Measurements from ENCODE around the gene RAD51B. TPM values are rescaled to one million over a fixed set of nuclear protein-coding genes. Genes with fewer than 3 reads are reported as not detected.

Gene RAD51B
- polyA plus RNA-seq, 1 donor (not counting 4 experiments of a cell fraction or from before 2014, with no cell fraction given) = 13.3 TPM

GRCh38 chr14:68571928-68572525 is 752.4 kb downstream of the RAD51B start:
- Histone ChIP-seq H3K4me2 (ENCODE audit: control insufficient read depth, extremely low read depth, insufficient read depth, low read depth, low read length) (no peak overlapping the region), H2AFZ (ENCODE audit: control insufficient read depth, low read length) (no peak overlapping the region), H3K9me3 (ENCODE audit: control insufficient read depth, low read depth, low read length) (no peaks in the 10 kb centered on the region), H3K4me3 (ENCODE audit: control insufficient read depth in 2 of 3, extremely low read depth in 1 of 3, insufficient read depth in 2 of 3, low read depth in 1 of 3, low read length in 3 of 3) (no peak overlapping the region), H3K9ac (ENCODE audit: control insufficient read depth, extremely low read depth, insufficient read depth, low read length) (no peak overlapping the region), H3K9me1 (ENCODE audit: control insufficient read depth, extremely low read depth, insufficient read depth, low read length) (no peaks in the 10 kb centered on the region), H3K27ac (ENCODE audit: control insufficient read depth, insufficient read depth, low read length) (no peak overlapping the region), H4K20me1 (ENCODE audit: control insufficient read depth, extremely low read depth, insufficient read depth, low read length) (no peaks in the 10 kb centered on the region), H3K36me3 (ENCODE audit: control insufficient read depth in 2 of 2, extremely low read depth in 1 of 2, insufficient read depth in 2 of 2, low read length in 2 of 2) (no peaks in the 10 kb centered on the region), H3K4me1 (ENCODE audit: control insufficient read depth, extremely low read depth, insufficient read depth, low read length) (peaks cover 13% of the 10 kb centered on the region), H3K27me3 (ENCODE audit: control insufficient read depth, extremely low read depth, insufficient read depth, low read length) (no peaks in the 10 kb centered on the region), H3K79me2 (ENCODE audit: control insufficient read depth, insufficient read depth, low read length) (no peaks in the 10 kb centered on the region)
- DNase-seq (ENCODE audit: low read depth, low spot score) (no peak), FAIRE-seq (no peak)
- TF ChIP-seq CTCF (optimal IDR thresholded peaks at IDR 0.05 in 1 of 3, IDR thresholded peaks at IDR 0.05 in 1 of 3, conservative IDR thresholded peaks at IDR 0.05 in 1 of 3; ENCODE audit: extremely low read depth in 1 of 3, insufficient read depth in 2 of 3, low read length in 3 of 3) (no peak), EZH2 (IDR thresholded peaks at IDR 0.05; ENCODE audit: low read length) (no peak)
- dilution Hi-C loops (cut with MboI; ENCODE audit: extremely low pct_ligation_motif_present, low sequenced_read_pairs) = no loop called here

- no peaks in the 10 kb centered on the region for H3K79me2 ChIP-seq (ENCODE audit: control insufficient read depth, insufficient read depth, low read length)
- TF ChIP-seq CTCF (optimal IDR thresholded peaks at IDR 0.05 in 1 of 3, IDR thresholded peaks at IDR 0.05 in 1 of 3, conservative IDR thresholded peaks at IDR 0.05 in 1 of 3; ENCODE audit: extremely low read depth in 1 of 3, insufficient read depth in 2 of 3, low read length in 3 of 3) (no peak), EZH2 (IDR thresholded peaks at IDR 0.05; ENCODE audit: low read length) (no peak)
- no peak for FAIRE-seq
- H3K9me3 ChIP-seq (ENCODE audit: control insufficient read depth, low read depth, low read length) = no peaks in the 10 kb centered on the region
- H2AFZ ChIP-seq (ENCODE audit: control insufficient read depth, low read length) = no peak overlapping the region
- no peak overlapping the region for H3K27ac ChIP-seq (ENCODE audit: control insufficient read depth, insufficient read depth, low read length)
- peaks cover 24% of the 10 kb centered on the region for H3K4me1 ChIP-seq (ENCODE audit: control insufficient read depth, extremely low read depth, insufficient read depth, low read length)
- H4K20me1 ChIP-seq (ENCODE audit: control insufficient read depth, extremely low read depth, insufficient read depth, low read length) = no peaks in the 10 kb centered on the region
- no peak for DNase-seq (ENCODE audit: low read depth, low spot score)
- H3K27me3 ChIP-seq (ENCODE audit: control insufficient read depth, extremely low read depth, insufficient read depth, low read length) = no peaks in the 10 kb centered on the region
- dilution Hi-C loops (cut with MboI; ENCODE audit: extremely low pct_ligation_motif_present, low sequenced_read_pairs) = no loop called here
- no peaks in the 10 kb centered on the region for H3K9me1 ChIP-seq (ENCODE audit: control insufficient read depth, extremely low read depth, insufficient read depth, low read length)
- no peak overlapping the region for H3K4me2 ChIP-seq (ENCODE audit: control insufficient read depth, extremely low read depth, insufficient read depth, low read depth, low read length)
- H3K4me3 ChIP-seq (ENCODE audit: control insufficient read depth in 2 of 3, extremely low read depth in 1 of 3, insufficient read depth in 2 of 3, low read depth in 1 of 3, low read length in 3 of 3) = no peak overlapping the region
- no peak overlapping the region for H3K9ac ChIP-seq (ENCODE audit: control insufficient read depth, extremely low read depth, insufficient read depth, low read length)
- H3K36me3 ChIP-seq (ENCODE audit: control insufficient read depth in 2 of 2, extremely low read depth in 1 of 2, insufficient read depth in 2 of 2, low read length in 2 of 2) = no peaks in the 10 kb centered on the region
Measured at GRCh38 chr14:68573126-68573525, 753.5 kb downstream of the RAD51B start.

Measured in keratinocyte (primary cell).